Stimulated activated CD8-positive, alpha-beta memory T cell treated with anti-CD3 and anti-CD28 coated beads, Interleukin-12 subunit alpha, Interleukin-12 subunit beta, amount 100 ng/mL, for 24 hours (primary cell): ENCODE data around the gene CPHXL2.

ENCODE experiments used
- DNase-seq: peaks from one replicate; pipeline ENCODE4 v3.0.0-alpha.2; 2020; ENCODE audit errors: extremely low read depth

The CPHXL2 gene

DNA sequence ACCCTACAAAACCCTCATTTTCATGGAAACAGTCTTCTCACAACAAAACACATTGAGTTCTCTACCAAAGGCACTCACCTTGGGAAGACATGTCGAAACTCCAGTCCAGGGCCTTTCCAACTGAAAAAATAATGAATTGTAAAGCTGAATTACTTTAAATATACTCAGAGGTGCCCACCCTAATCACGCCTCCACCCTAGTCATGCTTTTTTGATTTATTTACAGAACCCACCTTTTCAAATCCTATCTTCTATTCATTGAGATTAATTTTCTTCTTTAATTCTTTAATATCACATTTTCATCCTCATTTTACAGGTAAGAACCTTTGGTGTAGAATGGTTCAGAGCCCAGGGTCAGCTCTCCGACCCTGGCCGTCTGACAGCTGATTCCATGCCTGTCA lies at the start of gene CPHXL2:
Gene CPHXL2 (minus strand): TSS at position 101 of the 400 bp plus-strand sequence. CDS start 10 bp downstream, at position 91.
- no peak for DNase-seq

DNA sequence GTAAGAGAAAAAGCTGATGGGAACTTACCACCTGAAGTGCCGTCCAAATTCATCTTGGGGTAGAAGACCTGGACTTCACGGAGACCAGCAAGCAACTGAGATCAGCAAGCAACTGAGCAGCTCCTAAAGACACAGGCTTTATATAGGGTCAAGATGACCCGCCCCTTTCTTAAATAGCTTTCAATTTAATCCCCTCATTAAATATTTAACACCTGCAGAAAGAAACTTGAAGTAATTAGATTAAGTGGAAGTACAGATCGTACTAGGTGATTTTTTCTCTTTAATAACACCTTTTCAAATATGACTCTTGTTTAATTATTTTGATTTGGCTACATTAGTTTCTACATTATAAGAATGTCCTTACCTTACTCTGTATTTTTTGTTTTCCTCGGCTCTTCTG lies 49.6 kb upstream of the CPHXL2 start, which contains the start of gene CPHXL:
Gene CPHXL (minus strand): TSS at position 101 of the 400 bp plus-strand sequence. CDS start 48 bp downstream, at position 53.
- no peak for DNase-seq

DNA sequence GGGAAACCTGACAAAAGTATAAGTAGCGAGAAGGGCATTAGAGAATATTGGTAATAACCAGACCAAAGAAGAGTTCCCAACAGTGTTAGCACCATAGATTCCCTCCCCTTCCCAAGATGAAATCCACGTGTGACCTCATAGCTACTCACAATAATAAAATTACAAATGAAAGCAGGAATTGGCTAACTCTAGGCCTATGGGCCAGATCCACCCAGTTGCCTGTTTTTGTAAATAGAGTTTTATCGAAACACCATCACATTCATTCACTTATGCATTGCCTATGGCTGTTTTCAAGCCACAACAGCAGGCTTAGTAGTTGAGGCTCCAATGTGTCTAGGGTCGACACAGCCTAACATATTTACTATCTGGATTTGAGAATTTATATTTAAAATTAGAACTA lies 41.6 kb upstream of the CPHXL2 start:
- no peak for DNase-seq

DNA sequence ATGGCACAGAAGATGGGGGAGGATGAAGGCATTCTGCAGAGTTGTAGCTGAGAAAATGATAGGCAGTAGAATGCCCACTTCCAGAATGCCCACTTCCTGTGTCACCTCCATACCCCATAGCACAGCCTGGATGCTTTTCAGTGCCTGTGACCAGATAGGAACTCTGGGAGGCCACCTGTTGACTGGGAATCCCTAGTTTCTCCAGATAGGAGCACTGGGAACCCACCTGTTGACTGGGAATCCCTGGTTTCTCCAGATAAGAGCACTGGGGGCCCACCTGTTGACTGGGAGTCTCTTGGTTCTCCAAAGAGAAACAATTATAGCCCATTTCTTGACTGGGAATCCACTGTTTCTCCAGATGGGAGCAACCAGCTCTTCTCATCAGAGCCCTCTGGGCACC lies 37.9 kb upstream of the CPHXL2 start:
- DNase-seq: no peak

DNA sequence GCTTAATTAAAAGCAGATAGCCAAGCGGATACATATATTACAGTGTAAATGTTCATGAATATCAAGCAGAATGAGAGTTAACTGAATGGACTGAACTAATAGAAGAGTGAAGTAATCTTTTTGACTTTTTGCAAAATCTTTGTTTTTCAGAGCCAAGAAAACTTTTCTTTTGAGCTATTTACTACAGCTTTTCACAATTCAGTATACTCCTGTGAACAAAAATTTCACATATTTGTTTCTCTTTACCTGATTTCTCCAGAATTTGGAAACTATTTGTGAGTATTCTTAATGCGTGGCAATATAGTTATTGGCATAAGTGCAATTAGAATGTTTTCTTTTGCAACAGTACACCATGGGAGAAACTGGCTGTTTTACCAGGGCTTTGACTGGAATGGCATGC lies 33.5 kb upstream of the CPHXL2 start:
- DNase-seq: no peak

DNA sequence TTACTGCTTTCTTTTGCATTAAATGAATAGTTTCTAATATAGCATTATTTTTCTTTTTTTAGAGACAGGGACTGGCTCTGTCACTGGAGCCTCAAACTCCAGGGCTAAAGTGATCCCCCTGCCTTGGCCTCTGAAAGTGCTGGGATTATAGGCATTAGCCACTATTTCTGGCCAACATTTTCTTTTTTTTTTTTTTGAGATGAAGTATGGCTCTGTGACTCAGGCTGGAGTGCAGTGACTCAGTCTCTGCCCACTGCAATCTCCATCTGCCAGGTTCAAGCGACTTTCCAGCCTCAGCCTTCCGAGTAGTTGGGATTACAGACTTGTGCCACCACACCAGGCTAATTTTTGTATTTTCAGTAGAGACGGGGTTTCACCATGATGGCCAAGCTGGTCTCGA lies 26.5 kb upstream of the CPHXL2 start:
- DNase-seq: no peak

DNA sequence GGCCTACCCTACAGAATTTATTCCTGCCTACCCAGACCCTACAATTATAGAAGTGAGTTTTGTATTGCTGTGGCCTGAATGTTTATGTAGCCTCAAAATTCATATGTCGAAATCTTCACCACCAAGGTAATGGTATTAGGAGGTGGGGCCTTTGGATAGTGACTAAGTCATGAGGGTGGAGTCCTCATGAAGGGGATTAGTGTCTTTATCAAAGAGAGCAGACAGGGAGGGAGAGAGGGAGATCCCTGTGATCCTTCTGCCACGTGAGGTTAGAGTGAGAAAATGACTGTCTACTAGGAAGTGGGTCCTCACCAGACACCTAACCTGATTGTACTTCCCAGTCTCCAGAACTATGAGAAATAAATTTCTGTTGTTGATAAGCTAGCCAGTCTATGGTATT lies 25.4 kb upstream of the CPHXL2 start:
- no peak for DNase-seq

DNA sequence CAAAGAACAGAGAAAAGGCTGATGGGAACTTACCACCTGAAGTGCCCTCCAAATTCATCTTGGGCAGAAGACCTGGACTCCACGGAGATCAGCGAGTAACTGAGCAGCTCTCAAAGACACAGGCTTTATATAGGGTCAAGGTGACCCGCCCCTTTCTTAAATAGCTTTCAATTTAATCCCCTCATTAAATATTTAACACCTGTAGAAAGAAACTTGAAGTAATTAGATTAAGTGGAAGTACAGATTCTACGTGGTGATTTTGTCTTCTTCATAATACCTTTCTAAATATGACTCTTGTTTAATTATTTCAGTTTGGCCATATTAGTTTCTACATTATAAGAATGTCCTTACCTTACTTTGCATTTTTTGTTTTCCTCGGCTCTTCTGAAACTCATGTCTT lies 24.6 kb upstream of the CPHXL2 start, which contains the start of gene DUXB:
Gene DUXB (minus strand): TSS at position 101 of the 400 bp plus-strand sequence. CDS start 43 bp downstream, at position 58.
- DNase-seq: no peak

DNA sequence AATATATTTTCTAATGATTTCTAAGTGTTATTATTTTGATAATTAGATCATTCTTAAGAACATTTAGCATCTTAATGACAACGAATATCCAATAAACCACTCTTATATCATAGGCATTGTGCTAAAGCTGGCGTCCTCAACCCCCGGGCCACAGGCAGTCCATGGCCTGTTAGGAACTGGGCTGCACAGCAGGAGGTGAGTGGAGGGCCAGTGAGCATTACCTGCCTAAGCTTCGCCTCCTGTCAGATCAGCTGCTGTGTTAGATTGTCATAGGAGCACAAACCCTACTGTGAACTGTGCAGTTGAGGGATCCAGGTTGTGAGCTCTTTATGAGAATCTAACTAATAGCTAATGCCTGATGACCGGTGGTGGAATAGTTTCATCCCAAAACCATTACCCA lies 20.8 kb upstream of the CPHXL2 start:
- no peak for DNase-seq

DNA sequence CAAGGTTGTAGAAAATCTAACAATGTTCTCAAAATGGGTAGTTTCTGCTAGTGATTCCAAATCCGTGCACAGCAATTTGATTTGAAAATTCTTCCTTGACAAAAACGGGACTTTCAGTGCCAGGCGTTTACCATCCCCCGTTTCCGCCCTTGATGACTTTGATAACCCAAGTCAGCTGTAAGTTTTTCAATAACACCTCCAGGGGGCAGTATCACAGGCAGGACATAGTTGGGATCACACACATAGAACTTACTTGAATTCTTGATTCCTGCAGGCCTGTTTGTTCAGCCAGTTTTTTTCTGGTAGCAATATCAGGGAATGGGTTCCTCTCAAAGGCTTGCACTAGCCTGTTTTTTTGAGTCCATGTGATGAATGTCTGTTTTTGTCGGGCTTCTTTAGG lies 18.9 kb upstream of the CPHXL2 start:
- no peak for DNase-seq

DNA sequence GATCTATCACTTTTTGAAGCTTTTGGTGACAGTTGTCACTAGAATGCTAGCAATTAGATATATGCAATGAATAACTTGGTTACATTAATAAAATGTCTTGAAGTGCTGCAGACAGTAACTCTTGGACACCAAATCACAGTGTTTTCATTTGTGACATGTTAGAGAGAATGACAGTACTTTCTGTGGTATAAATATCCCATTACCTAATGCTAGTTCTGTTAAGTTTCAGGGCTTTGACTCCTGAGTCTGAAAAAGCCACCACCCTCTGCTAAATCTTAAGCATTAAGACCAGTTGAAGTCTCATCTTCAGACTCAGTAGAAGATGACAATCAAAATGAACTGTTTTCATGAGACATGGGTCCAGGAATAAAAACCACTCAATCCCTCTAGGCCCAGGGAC lies 10.6 kb upstream of the CPHXL2 start:
- no peak for DNase-seq

DNA sequence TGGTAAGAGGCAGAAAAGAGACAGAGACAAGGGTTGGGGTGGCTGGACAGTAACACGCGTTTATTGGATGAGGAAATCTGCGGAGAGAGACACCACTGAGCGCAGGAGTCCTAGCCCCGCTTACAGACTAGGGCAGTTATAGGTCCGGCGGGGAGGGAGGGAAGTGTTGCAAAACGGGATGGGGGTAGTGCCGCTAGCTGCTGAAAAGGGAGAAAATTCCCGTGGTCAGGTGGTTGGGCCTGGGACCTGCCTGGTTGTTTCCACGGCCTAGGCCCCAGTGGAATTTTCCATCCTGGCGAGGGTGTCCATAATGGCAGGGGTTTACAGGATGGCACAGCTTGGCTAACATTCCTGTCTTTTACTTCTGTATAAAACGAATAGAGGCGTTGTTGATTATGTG lies 5.5 kb upstream of the CPHXL2 start:
- DNase-seq: no peak

DNA sequence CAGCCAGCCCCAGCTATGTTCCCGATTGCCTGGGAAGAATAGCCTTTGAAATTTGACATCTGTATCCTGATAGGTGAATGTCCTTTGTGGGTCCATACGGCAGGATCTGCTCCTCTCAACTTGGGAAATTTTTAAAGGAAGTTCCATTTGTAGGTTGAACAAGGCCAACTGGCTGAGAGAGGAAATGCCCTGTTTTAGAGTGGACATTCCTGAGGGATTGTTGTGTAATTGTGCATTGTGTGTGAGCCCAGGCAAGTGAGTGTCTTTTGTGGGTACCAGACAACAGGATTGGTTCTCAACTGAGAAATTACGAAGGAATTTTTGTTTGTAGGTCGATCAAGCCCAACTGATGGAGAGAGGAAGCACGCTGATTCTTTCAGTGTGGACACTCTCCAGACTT lies 2.6 kb upstream of the CPHXL2 start:
- no peak for DNase-seq

DNA sequence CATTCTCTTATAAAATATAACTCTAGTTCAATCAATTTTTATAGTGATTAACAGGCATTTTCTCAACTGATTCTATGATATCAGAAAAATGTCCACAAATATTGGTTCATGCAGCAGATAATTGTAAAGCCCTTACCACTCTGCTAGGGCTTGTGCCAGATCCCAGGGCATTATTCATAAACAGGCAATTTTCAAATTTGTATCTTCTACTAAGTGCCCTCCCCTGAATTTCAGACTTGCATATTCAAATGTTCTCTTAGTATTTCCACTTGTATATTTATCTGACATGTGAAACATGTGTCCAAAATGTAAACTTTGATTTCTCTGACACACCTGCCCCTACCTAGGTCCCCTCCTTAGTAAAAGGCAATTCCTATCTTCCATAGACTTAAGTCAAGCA lies 9.3 kb downstream of the CPHXL2 start:
- no peak for DNase-seq

DNA sequence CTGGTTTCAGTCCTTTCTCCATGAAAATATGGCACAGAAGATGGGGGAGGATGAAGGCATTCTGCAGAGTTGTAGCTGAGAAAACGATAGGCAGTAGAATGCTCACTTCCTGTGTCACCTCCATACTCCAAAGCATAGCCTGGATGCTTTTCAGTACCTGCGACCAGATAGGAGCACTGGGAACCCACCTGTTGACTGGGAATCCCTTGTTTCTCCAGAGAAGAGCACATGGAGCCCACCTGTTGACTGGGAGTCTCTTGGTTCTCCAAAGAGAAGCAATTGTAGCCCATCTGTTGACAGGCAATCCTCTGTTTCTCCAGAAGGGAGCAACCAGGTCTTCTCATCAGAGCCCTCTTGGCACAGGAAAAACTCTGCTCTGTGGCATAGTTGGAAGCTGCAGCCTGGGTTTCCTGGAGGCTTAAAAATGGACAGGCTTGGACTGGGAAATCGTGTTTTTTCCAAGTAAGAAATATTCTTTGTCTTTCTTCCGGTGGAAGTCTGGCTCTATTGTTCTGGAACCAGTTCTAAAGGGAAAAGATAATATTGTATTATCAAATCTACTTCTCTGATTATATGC lies 16.0 kb downstream of the CPHXL2 start:
- no peak for DNase-seq

DNA sequence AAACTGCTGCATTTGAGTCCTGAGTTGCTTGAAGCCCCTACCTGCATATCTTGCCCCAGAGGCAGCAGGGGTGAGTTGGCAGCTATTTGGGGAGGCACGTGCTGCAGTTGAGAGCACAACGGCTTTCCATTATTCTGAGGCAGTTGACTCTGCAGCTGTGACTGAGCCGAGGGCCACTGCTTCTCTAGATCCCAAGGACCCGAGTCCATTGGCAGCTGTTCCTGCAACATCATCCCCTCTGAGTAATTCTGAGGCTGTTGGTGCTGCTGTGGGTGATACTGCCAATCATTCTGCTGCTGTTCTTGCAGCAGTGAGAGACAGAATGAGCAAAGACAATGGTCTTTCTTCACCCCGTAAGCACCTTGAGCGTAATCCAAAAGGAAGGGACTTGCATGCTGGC lies 16.5 kb downstream of the CPHXL2 start:
- no peak for DNase-seq

DNA sequence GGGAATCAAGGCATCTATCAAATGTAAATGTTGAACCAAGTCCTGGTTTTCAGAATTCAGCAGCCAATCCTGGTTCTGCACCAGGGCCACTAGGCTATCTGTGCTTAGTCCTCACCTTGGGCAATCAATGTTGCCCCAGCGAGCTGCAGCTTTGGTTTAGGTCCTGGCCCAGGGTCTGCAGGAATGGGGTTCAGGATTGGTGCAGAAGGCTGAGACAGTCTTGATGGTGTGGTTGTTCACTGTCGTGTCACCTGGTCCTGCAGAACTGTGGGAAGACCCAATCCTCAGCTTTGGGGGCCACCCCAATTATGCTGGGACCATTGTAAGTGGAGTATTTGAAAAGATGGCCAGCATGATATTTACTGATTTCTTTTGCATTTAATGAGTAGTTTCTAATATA lies 18.6 kb downstream of the CPHXL2 start:
- DNase-seq: no peak

DNA sequence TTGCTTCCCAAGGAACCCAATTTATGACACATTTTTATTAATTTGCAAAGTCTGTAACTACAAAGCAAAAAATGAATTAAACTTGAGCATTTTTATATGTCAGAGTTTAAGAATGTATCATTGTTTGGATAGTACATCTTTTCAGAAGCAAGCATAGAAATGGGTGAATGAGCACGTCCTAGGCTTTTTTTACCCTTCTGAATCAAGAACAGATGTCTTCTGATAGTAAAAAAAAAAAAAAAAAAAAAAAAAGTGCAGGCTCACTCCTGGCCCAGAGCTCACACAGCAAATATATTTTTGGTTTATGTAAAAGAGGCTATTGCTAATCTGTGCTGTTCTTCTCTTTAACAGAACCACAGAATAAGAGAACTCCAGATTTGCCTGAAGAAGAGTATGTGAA lies 22.9 kb downstream of the CPHXL2 start:
- DNase-seq: no peak

DNA sequence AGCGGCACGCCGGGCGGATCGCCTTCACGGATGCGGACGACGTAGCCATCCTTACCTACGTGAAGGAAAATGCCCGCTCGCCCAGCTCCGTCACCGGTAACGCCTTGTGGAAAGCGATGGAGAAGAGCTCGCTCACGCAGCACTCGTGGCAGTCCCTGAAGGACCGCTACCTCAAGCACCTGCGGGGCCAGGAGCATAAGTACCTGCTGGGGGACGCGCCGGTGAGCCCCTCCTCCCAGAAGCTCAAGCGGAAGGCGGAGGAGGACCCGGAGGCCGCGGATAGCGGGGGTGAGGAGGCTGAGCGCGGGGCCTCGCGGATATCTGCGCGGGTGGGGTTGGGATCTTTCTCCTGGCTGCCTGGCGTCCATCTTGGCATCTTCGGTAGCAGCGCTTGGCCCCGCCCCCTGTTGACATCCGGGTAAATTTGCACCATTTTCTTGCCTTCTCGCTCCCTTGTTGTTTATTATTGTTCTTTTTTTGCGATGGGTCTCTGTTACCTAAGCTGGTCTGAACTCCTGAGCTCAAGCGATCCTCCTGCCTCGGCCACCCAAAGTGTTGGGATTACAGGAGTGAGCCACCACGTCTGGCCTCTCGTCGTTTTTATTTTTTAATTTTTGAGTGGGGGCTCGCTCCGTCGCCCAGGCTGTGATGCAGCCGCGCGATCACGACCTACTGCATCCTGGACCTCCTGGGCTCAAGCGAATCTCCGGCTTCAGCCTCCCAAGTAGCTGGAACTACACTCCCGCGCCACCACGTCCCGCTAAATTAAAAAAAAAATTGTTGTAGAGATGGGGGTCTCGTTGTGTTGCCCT lies 28.3 kb downstream of the CPHXL2 start:
- DNase-seq: peak; percentile 68

DNA sequence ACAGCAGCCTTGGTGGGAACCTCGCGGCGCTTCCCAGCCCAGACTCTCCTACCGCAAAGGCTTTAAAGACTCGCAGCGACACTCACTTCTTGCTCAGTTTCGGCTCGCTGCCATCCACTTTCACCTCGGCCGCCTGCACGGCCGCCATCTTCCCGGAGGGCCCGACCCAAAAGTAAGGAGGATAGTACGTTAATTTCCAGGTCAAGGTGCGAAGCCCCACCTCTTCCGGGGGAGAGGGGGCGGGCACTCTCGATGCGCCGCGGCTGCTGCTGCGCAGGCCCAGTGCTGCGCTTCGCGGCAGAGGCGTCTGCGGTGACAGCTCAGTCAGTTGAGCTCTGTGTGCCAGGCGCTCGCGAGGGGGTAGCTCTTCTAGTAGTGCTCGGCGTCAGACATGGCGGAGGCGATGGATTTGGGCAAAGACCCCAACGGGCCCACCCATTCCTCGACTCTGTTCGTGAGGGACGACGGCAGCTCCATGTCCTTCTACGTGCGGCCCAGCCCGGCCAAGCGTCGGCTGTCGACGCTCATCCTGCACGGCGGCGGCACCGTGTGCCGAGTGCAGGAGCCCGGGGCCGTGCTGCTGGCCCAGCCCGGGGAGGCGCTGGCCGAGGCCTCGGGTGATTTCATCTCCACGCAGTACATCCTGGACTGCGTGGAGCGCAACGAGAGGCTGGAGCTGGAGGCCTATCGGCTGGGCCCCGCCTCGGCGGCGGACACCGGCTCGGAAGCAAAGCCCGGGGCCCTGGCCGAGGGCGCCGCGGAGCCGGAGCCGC lies 29.1 kb downstream of the CPHXL2 start, which contains the start of the genes KARS1 and TERF2IP:
Gene KARS1 (minus strand): TSS at position 174 of the 773 bp plus-strand sequence. CDS start 26 bp downstream, at position 148.
Gene TERF2IP (plus strand): TSS at position 282 of the 773 bp plus-strand sequence. CDS start 110 bp downstream, at position 392.
- DNase-seq: peak; percentile 88

DNA sequence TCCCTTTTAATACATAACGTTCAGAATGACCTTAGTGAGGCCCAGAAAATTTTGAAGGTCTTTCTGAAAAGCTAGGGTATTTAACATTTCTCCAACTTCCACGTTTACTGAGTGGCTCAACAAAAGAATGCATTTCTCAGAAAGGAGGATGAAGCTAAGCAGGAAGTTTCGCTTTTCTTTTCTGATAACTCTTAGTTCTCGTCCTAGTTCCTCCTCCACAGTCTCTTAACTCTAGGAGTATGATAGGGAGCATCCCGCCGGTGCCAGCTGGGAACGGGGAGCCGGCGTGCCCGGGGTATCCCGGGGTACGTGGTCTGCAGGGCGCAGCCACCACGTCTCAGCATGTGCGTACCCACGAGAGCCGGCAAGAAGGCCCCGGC lies 29.7 kb downstream of the CPHXL2 start:
- DNase-seq: no peak

DNA sequence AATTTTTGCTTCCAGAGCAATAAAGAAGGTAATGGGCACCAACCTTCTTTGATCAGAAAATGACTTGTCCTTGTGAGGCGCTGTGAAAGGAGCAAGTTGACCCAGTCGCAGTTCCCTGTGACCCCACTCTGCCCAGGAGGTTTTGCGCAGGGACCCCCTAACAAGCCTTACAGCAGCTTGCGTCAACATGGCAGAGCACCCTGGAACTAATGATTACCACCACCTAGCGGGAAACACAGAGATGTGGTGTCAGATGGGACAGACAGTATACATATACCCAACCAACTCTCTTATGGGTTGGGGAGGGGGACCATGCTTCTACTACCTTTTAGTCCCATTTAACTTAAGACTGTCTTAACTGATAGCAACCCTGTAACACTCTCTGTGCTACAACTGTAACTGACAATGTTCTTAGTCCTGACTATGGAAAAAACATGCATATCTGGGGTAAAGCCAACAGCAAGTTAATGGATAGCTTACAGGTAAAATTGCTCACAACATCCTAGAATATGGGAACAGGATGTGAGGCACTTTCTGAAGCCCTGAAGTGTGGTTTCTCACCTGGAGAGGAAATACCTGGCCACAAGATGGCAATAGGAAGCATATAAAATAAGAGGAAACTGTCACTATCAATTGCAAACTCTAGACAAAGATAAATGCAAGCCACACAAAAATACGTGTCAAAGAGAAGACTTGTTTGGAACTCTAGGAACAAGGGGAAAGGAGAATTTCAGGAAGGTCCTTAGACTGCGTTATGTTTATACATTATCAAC lies 32.4 kb downstream of the CPHXL2 start:
- no peak for DNase-seq
